Large intestine (tissue), 3 donors: ENCODE measurements around the gene THSD4. TPM values are rescaled to one million over a fixed set of nuclear protein-coding genes. Genes with fewer than 3 reads are reported as not detected.
"Not testable (repeated sequence)": the region's sequence is repeated elsewhere in the genome, so short reads cannot be mapped to it uniquely, and the experiment has no call there.

Source experiments
- DNase-seq, 2 donors: peaks; one replicate each; pipeline versions ENCODE4 v3.0.0 to v3.0.0-alpha.2; 2013
- H3K27ac ChIP-seq: one replicate; pipeline ENCODE4 v1.5.1; 2013; ENCODE audit warnings: low read length
- H3K27me3 ChIP-seq: 2 replicates; pipeline ENCODE4 v1.6.1; 2013; ENCODE audit warnings: low read length; ENCODE audit not compliant: control insufficient read depth, insufficient read depth
- H3K36me3 ChIP-seq: 2 replicates; pipeline ENCODE4 v1.6.1; 2013; ENCODE audit warnings: low read length; ENCODE audit not compliant: control insufficient read depth, insufficient read depth
- H3K4me1 ChIP-seq: one replicate; pipeline ENCODE4 v1.6.1; 2013; ENCODE audit warnings: low read length; ENCODE audit not compliant: control insufficient read depth, insufficient read depth
- H3K4me3 ChIP-seq: one replicate; pipeline ENCODE4 v1.5.1; 2013; ENCODE audit warnings: low read length
- H3K9me3 ChIP-seq: one replicate; pipeline ENCODE4 v1.6.1; 2013; ENCODE audit warnings: mild to moderate bottlenecking, low read depth, low read length, moderate library complexity; ENCODE audit not compliant: control insufficient read depth
- WGBS: methylation state at CpG from one replicate; pipeline ENCODE4 v1.1.5; 2013; ENCODE audit warnings: low lambda C conversion rate; ENCODE audit not compliant: insufficient coverage; 5-methylcytosine and 5-hydroxymethylcytosine counted together
- polyA plus RNA-seq: library from polyadenylated mRNA; unstranded; fragments of 120-200 nt; gene quantifications from one replicate; pipeline ENCODE4 v1.2.1, GENCODE V29; 2013

Gene THSD4
- polyA plus RNA-seq, 1 donor, result 17.5 TPM

- not testable (repeated sequence) for H3K4me3 ChIP-seq, H3K27ac ChIP-seq, H3K36me3 ChIP-seq, H3K4me1 ChIP-seq, H3K27me3 ChIP-seq, DNase-seq, H3K9me3 ChIP-seq
- WGBS, result no CpG with 5 or more reads among the region's 3 CpGs
These were observed 204.2 kb downstream of the THSD4 start for GRCh38 chr15:71319424-71319823.

GRCh38 chr15:71319935-71320334, 204.7 kb downstream of the THSD4 start:
- H3K27me3 ChIP-seq, result no peaks in the 10 kb centered on the region
- no peaks in the 10 kb centered on the region for H3K4me1 ChIP-seq
- H3K4me3 ChIP-seq, result no peak overlapping the region
- no peak for DNase-seq
- no peaks in the 10 kb centered on the region for H3K9me3 ChIP-seq
- no CpG with 5 or more reads among the region's 3 CpGs for WGBS
- H3K36me3 ChIP-seq, result no peaks in the 10 kb centered on the region
- H3K27ac ChIP-seq, result no peak overlapping the region

- peaks cover 4% of the 10 kb centered on the region for H3K4me1 ChIP-seq
- no CpG with 5 or more reads among the region's 4 CpGs for WGBS
- DNase-seq, result no peak
These were observed 207.8 kb downstream of the THSD4 start for GRCh38 chr15:71323082-71323481.

GRCh38 chr15:71323584-71323983, 208.3 kb downstream of the THSD4 start:
- WGBS, result no CpG with 5 or more reads among the region's 2 CpGs

More at GRCh38 chr15:71323082-71323481, 207.8 kb downstream of the THSD4 start:
- Histone ChIP-seq H3K27ac (no peak overlapping the region), H3K36me3 (no peaks in the 10 kb centered on the region), H3K27me3 (no peaks in the 10 kb centered on the region), H3K9me3 (no peaks in the 10 kb centered on the region), H3K4me3 (no peak overlapping the region)

GRCh38 chr15:71325481-71325880, 210.2 kb downstream of the THSD4 start:
- Histone ChIP-seq H3K27ac (no peak overlapping the region), H3K36me3 (no peaks in the 10 kb centered on the region), H3K9me3 (peaks cover 3% of the 10 kb centered on the region), H3K4me1 (peaks cover 22% of the 10 kb centered on the region), H3K4me3 (no peak overlapping the region), H3K27me3 (no peaks in the 10 kb centered on the region)
- no CpG with 5 or more reads among the region's 1 CpG for WGBS
- no peak for DNase-seq

More at GRCh38 chr15:71323584-71323983, 208.3 kb downstream of the THSD4 start:
- Histone ChIP-seq H3K27me3 (no peaks in the 10 kb centered on the region), H3K4me1 (peaks cover 6% of the 10 kb centered on the region), H3K9me3 (no peaks in the 10 kb centered on the region), H3K27ac (no peak overlapping the region), H3K4me3 (no peak overlapping the region), H3K36me3 (no peaks in the 10 kb centered on the region)
- DNase-seq, result no peak

DNA sequence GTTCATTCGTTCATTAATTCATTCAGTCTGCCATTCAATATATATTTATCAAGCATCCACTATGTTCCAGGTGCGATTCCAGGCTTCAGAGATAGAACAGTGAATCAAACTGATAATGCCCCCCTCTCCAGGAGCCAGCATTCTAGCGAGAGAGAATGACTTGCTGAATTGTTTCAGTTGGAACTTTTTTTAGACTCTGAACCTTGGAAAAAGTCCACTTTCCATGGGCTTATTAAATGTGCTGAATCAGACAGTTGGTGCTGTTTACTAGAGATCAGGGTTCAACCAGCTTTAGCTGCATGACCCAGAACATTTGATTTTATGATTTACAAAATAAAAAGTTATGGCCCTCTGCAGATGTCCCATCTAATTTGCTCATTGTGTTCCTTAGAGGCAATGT, 213.2 kb downstream of the THSD4 start:
- Histone ChIP-seq H3K9me3 (peaks cover 3% of the 10 kb centered on the region), H3K4me1 (peaks cover 40% of the 10 kb centered on the region), H3K4me3 (no peak overlapping the region), H3K27ac (peak overlapping the region; percentile 62), H3K27me3 (no peaks in the 10 kb centered on the region), H3K36me3 (no peaks in the 10 kb centered on the region)
- 100% methylated on average over 1 of the region's 3 CpGs for WGBS
- peak; percentile 73 to 89 for DNase-seq

DNA sequence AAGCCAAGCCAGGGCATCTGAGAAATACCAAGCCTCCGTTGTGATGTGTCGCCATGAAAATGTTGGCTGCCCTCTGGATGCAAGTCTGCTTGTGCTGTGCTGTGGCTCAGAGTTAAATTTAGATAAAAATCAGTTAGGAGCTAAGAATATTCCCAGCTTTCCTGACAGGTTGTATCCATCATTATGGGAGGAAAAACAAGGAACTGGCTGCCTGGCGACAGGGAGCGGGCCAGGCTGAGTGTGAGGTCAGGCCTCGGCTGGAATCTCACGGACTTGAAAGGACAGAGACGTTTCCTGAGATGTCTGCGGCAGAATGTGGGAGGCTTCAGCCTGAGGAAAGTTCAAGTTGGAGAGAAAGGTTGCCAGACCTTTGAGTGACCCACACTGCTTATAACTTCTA, 213.8 kb downstream of the THSD4 start:
- H3K4me3 ChIP-seq, result no peak overlapping the region
- H3K36me3 ChIP-seq, result no peaks in the 10 kb centered on the region
- peak in 1 of 2 donors; percentile 44 for DNase-seq
- H3K9me3 ChIP-seq, result peaks cover 3% of the 10 kb centered on the region
- H3K27me3 ChIP-seq, result no peaks in the 10 kb centered on the region
- H3K4me1 ChIP-seq, result peaks cover 40% of the 10 kb centered on the region
- peak overlapping the region; percentile 62 for H3K27ac ChIP-seq
- WGBS, result no CpG with 5 or more reads among the region's 8 CpGs

GRCh38 chr15:71329497-71330260, 214.4 kb downstream of the THSD4 start:
- Histone ChIP-seq H3K36me3 (no peaks in the 10 kb centered on the region), H3K9me3 (peaks cover 3% of the 10 kb centered on the region), H3K27ac (peak overlapping the region; percentile 62), H3K4me1 (peaks cover 40% of the 10 kb centered on the region), H3K4me3 (no peak overlapping the region), H3K27me3 (no peaks in the 10 kb centered on the region)
- WGBS, result no CpG with 5 or more reads among the region's 14 CpGs
- DNase-seq, result peak; percentile 65 to 83

- peak overlapping the region; percentile 83 for H3K27ac ChIP-seq
- H3K4me1 ChIP-seq, result peaks cover 40% of the 10 kb centered on the region
- 100% methylated on average over 1 of the region's 11 CpGs for WGBS
- no peak for DNase-seq
- H3K4me3 ChIP-seq, result no peak overlapping the region
- peaks cover 3% of the 10 kb centered on the region for H3K9me3 ChIP-seq
- H3K36me3 ChIP-seq, result no peaks in the 10 kb centered on the region
- no peaks in the 10 kb centered on the region for H3K27me3 ChIP-seq
These were observed 215.4 kb downstream of the THSD4 start for GRCh38 chr15:71330638-71331162.

GRCh38 chr15:71331173-71331572, 215.9 kb downstream of the THSD4 start:
- DNase-seq, result no peak
- Histone ChIP-seq H3K36me3 (no peaks in the 10 kb centered on the region), H3K4me3 (no peak overlapping the region), H3K9me3 (peaks cover 3% of the 10 kb centered on the region), H3K27me3 (no peaks in the 10 kb centered on the region), H3K4me1 (peaks cover 40% of the 10 kb centered on the region), H3K27ac (peak overlapping the region; percentile 83)
- no CpG with 5 or more reads among the region's 4 CpGs for WGBS
